BE2C (cell line): ENCODE data around the gene LGALS7B.
"Not testable (repeated sequence)": the region's sequence is repeated elsewhere in the genome, so short reads cannot be mapped to it uniquely, and the experiment has no call there.

Experiments used
- DNase-seq: peaks from one replicate; pipeline ENCODE4 v3.0.0-alpha.2; 2020
- H3K27me3 ChIP-seq: fragments of 250-450 bp; sonication (Bioruptor Pico); 2 replicates; pipeline ENCODE4 v1.5.1; 2020; ENCODE audit warnings: mild to moderate bottlenecking
- H3K36me3 ChIP-seq: fragments of 250-450 bp; sonication (Bioruptor Pico); 2 replicates; pipeline ENCODE4 v1.5.1; 2020; ENCODE audit warnings: mild to moderate bottlenecking
- H3K4me1 ChIP-seq: fragments of 250-450 bp; sonication (Bioruptor Pico); 2 replicates; pipeline ENCODE4 v1.5.1; 2020
- H3K4me3 ChIP-seq: 2 replicates; pipeline ENCODE4 v1.5.1; 2011; ENCODE audit warnings: low read depth, low read length
- H3K9me3 ChIP-seq: fragments of 250-450 bp; sonication (Bioruptor Pico); 2 replicates; pipeline ENCODE4 v1.5.1; 2020
- TF ChIP-seq, protein P1 (sequence below): IDR thresholded peaks from 2 replicates; pipeline ENCODE4 v1.5.1; 2012; ENCODE audit warnings: mild to moderate bottlenecking, low read depth, low read length

The LGALS7B gene

DNA sequence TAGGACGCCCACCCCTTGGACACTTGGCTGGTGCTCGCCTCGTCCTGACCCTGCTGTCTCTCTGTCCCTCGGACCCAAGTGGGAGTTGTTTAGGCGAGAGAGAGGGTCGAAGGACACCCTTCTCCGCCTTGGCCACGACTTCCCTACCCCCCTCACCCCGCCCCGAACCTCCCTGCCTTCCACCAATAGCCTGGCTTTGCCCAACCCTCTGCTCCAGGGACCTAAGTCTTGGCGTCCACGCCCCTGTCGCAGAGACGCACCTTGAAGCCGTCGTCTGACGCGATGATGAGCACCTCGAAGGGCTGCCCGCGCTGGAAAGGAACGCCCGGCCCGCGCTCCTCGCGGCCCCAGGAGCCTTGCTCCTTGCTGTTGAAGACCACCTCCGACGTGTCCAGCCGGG is 17.4 kb upstream of the LGALS7B start:
- H3K4me1 ChIP-seq, H3K27me3 ChIP-seq, H3K9me3 ChIP-seq, H3K36me3 ChIP-seq, H3K4me3 ChIP-seq, DNase-seq: not testable (repeated sequence)

- Histone ChIP-seq H3K4me1 (no peaks in the 10 kb centered on the region), H3K9me3 (no peaks in the 10 kb centered on the region), H3K27me3 (no peaks in the 10 kb centered on the region), H3K36me3 (no peaks in the 10 kb centered on the region), H3K4me3 (no peak within 1 kb of the TSS)
- no peak for DNase-seq
- TF ChIP-seq, protein P1, sequence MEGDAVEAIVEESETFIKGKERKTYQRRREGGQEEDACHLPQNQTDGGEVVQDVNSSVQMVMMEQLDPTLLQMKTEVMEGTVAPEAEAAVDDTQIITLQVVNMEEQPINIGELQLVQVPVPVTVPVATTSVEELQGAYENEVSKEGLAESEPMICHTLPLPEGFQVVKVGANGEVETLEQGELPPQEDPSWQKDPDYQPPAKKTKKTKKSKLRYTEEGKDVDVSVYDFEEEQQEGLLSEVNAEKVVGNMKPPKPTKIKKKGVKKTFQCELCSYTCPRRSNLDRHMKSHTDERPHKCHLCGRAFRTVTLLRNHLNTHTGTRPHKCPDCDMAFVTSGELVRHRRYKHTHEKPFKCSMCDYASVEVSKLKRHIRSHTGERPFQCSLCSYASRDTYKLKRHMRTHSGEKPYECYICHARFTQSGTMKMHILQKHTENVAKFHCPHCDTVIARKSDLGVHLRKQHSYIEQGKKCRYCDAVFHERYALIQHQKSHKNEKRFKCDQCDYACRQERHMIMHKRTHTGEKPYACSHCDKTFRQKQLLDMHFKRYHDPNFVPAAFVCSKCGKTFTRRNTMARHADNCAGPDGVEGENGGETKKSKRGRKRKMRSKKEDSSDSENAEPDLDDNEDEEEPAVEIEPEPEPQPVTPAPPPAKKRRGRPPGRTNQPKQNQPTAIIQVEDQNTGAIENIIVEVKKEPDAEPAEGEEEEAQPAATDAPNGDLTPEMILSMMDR, result no peak
These were observed 15.4 kb upstream of the LGALS7B start, which contains the start of gene LGALS7 for GRCh38 chr19:38773469-38774177. Gene LGALS7, minus strand, starts transcription at chr19:38773517. Its CDS starts 25 bp downstream, at chr19:38773492.

DNA sequence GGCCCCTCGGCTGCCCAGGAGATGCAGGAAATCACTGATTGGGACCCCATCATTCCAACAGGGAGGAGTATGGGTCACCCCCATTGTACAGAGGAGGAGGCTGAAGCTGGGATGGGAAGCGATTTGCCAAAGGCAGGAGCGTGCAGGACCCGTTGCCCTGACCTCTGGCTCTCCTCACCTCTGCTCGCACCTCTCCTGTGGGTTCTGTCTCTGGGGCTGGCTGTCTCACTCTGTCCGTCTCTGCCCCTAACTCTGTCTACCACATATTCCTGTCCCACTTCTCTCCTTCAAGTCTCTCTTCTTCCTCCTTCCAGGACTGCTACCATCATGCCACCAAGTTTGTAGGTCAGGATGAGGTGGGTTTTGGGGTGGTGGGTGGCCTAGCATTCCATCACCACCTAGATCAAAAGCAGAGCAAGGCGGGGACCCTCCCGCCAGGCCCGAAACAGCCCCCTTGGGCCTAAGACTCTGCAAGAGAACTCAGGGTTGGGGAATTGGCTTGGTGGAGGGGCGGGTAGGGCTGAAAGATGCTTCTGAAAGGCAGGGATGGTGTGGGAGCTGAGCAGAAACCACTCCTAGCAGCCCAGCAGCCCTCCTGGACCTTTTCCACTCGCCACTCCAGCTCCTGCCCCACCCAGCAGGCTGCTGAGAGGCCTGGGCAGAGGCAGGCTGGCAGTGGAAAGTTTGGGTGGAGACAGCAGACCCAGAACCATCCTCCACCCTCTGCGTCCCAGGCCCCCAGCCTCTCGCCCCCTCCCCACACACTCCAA is 14.6 kb upstream of the LGALS7B start:
- TF ChIP-seq, protein P1, result no peak
- Histone ChIP-seq H3K4me3 (no peak overlapping the region), H3K9me3 (no peaks in the 10 kb centered on the region), H3K36me3 (no peaks in the 10 kb centered on the region), H3K4me1 (no peaks in the 10 kb centered on the region), H3K27me3 (no peaks in the 10 kb centered on the region)
- no peak for DNase-seq

GRCh38 chr19:38778733-38779132 is 10.3 kb upstream of the LGALS7B start:
- H3K4me3 ChIP-seq, result no peak overlapping the region
- H3K9me3 ChIP-seq, result no peaks in the 10 kb centered on the region
- H3K27me3 ChIP-seq, result peaks cover 15% of the 10 kb centered on the region
- no peaks in the 10 kb centered on the region for H3K4me1 ChIP-seq
- no peaks in the 10 kb centered on the region for H3K36me3 ChIP-seq
- no peak for DNase-seq
- TF ChIP-seq, protein P1, result no peak

GRCh38 chr19:38780443-38780842 is 8.6 kb upstream of the LGALS7B start:
- DNase-seq, result no peak
- Histone ChIP-seq H3K4me3 (no peak overlapping the region), H3K36me3 (no peaks in the 10 kb centered on the region), H3K9me3 (no peaks in the 10 kb centered on the region), H3K4me1 (no peaks in the 10 kb centered on the region), H3K27me3 (peaks cover 15% of the 10 kb centered on the region)
- TF ChIP-seq, protein P1, result no peak

- Histone ChIP-seq H3K27me3 (peaks cover 15% of the 10 kb centered on the region), H3K9me3 (no peaks in the 10 kb centered on the region), H3K36me3 (no peaks in the 10 kb centered on the region), H3K4me1 (no peaks in the 10 kb centered on the region), H3K4me3 (no peak overlapping the region)
- no peak for DNase-seq
- TF ChIP-seq, protein P1, result no peak
These were observed 7.9 kb upstream of the LGALS7B start for GRCh38 chr19:38781058-38781457.

GRCh38 chr19:38782212-38782611 is 6.8 kb upstream of the LGALS7B start:
- not testable (repeated sequence) for DNase-seq, H3K4me3 ChIP-seq, H3K36me3 ChIP-seq, H3K9me3 ChIP-seq, H3K4me1 ChIP-seq
- peaks cover 15% of the 10 kb centered on the region for H3K27me3 ChIP-seq
